Hypothalamus (tissue), 51 donors: ENCODE data around the gene MGAT4B.

Experiments
- DNase-seq, 51 donors: peaks; one replicate each; lab custom pipeline; 2025; lab: John Stamatoyannopoulos, UW

Gene MGAT4B

GRCh38 chr5:179812997-179813607, 6.4 kb upstream of the MGAT4B start:
- no peak for DNase-seq

- no peak for DNase-seq
These were observed 5.6 kb upstream of the MGAT4B start for GRCh38 chr5:179812135-179812825.

- peak in 13 of 51 donors; percentile 27 to 67 (median 44) for DNase-seq
These were observed 977 bp downstream of the MGAT4B start for GRCh38 chr5:179805529-179806249.

- DNase-seq: peak in 1 of 51 donors; percentile 42
These were observed 1.6 kb downstream of the MGAT4B start for GRCh38 chr5:179805070-179805528.

- DNase-seq: no peak
These were observed 2.1 kb downstream of the MGAT4B start for GRCh38 chr5:179804555-179804947.

- no peak for DNase-seq
These were observed 2.8 kb downstream of the MGAT4B start for GRCh38 chr5:179803651-179804554.

- DNase-seq: no peak
These were observed 3.6 kb downstream of the MGAT4B start for GRCh38 chr5:179802950-179803562.

- no peak for DNase-seq
These were observed 4.3 kb downstream of the MGAT4B start for GRCh38 chr5:179802207-179802883.

GRCh38 chr5:179801304-179802206, 5.1 kb downstream of the MGAT4B start:
- DNase-seq: peak in 21 of 51 donors; percentile 7 to 69 (median 34)

GRCh38 chr5:179800696-179801201, 5.9 kb downstream of the MGAT4B start:
- no peak for DNase-seq

GRCh38 chr5:179800071-179800695, 6.5 kb downstream of the MGAT4B start:
- no peak for DNase-seq

- no peak for DNase-seq
These were observed 7.1 kb downstream of the MGAT4B start for GRCh38 chr5:179799644-179799973.

GRCh38 chr5:179798771-179799643, 7.7 kb downstream of the MGAT4B start:
- no peak for DNase-seq

GRCh38 chr5:179798144-179798770, 8.4 kb downstream of the MGAT4B start:
- no peak for DNase-seq

- no peak for DNase-seq
These were observed 8.9 kb downstream of the MGAT4B start for GRCh38 chr5:179797741-179798140.

GRCh38 chr5:179796877-179797608, 9.6 kb downstream of the MGAT4B start:
- DNase-seq: no peak
